Measurements from ENCODE around the gene GLIS1.

DNA sequence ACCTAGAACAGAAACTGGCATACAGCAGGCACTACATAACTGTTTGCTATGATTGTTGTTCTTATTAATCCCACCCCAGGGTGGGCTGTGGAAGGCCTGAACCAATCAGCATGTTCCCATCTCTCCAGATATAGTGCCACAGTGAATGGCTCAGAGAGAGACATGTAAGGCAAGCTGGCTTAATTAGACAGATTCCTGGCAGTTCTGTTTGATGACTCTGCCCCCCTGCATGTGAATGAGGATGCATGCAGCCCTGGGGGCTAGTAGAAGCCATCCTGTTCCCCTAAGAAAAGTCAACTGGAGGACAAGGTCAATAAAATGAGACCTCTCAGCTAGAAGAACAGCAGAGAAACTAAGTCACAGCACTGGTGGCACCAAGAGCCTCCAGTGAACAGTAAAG lies 130.3 kb downstream of the GLIS1 start:
- TF ChIP-seq POLR2AphosphoS5 (IDR thresholded peaks at IDR 0.05) (no peak), CTCF (IDR thresholded peaks at IDR 0.05) (no peak), POLR2A (IDR thresholded peaks at IDR 0.05) (no peak)
